GM08714 (cell line): ENCODE results near the gene SGCA.

Experiments
- H3K4me3 ChIP-seq: fragments of 200-500 bp; sonication (Bioruptor generic); 2 replicates; pipeline ENCODE4 v1.5.1; 2014; ENCODE audit warnings: mild to moderate bottlenecking, low read length, inconsistent platforms
- ZNF274 ChIP-seq: IDR thresholded peaks from 2 replicates; pipeline ENCODE4 v1.6.1; 2012; ENCODE audit warnings: mild to moderate bottlenecking, low read depth, low read length

SGCA gene

GRCh38 chr17:50203604-50204345 lies 38.0 kb downstream of the SGCA start:
- no peak overlapping the region for H3K4me3 ChIP-seq
- TF ChIP-seq ZNF274 = no peak

- no peak for TF ChIP-seq ZNF274
- no peak overlapping the region for H3K4me3 ChIP-seq
Observed at GRCh38 chr17:50204431-50204830, 38.6 kb downstream of the SGCA start.

- H3K4me3 ChIP-seq = no peak overlapping the region
- TF ChIP-seq ZNF274 = no peak
Observed at GRCh38 chr17:50205111-50205962, 39.5 kb downstream of the SGCA start.

GRCh38 chr17:50205963-50206505 lies 40.2 kb downstream of the SGCA start:
- no peak for TF ChIP-seq ZNF274
- H3K4me3 ChIP-seq = no peak overlapping the region

- no peak for TF ChIP-seq ZNF274
- H3K4me3 ChIP-seq = no peak overlapping the region
Observed at GRCh38 chr17:50206604-50207293, 40.9 kb downstream of the SGCA start.

- H3K4me3 ChIP-seq = no peak overlapping the region
- TF ChIP-seq ZNF274 = no peak
Observed at GRCh38 chr17:50207315-50207714, 41.5 kb downstream of the SGCA start.

GRCh38 chr17:50207792-50208567 lies 42.2 kb downstream of the SGCA start:
- no peak for TF ChIP-seq ZNF274
- no peak overlapping the region for H3K4me3 ChIP-seq

GRCh38 chr17:50208611-50209061 lies 42.8 kb downstream of the SGCA start:
- no peak overlapping the region for H3K4me3 ChIP-seq
- TF ChIP-seq ZNF274 = no peak

- H3K4me3 ChIP-seq = no peak overlapping the region
Observed at GRCh38 chr17:50209133-50209471, 43.3 kb downstream of the SGCA start.

GRCh38 chr17:50209472-50210239 lies 43.9 kb downstream of the SGCA start:
- no peak for TF ChIP-seq ZNF274
- H3K4me3 ChIP-seq = no peak overlapping the region

More at GRCh38 chr17:50209133-50209471, 43.3 kb downstream of the SGCA start:
- TF ChIP-seq ZNF274 = no peak

- TF ChIP-seq ZNF274 = no peak
- H3K4me3 ChIP-seq = no peak overlapping the region
Observed at GRCh38 chr17:50210240-50211225, 44.7 kb downstream of the SGCA start.
